MCF 10A (cell line): ENCODE data around the gene ZNF467. TPM values are rescaled to one million over a fixed set of nuclear protein-coding genes. Genes with fewer than 3 reads are reported as not detected.

ENCODE experiments used
- BruUV-seq: library from RNA; stranded (reverse); fragments of 400-500 nt; replicated peaks from 2 replicates; lab custom pipeline; 2021; lab: Mats Ljungman, UMichigan
- CTCF ChIA-PET: fragments of 300-600 bp; sonication (Branson Sonifier 250); formaldehyde crosslinking; extraction: SDS; loops from one replicate; lab custom pipeline; 2021; ENCODE audit warnings: antibody characterized with exemption, inconsistent platforms; lab: Yijun Ruan, JAX
- POLR2A ChIA-PET: fragments of 300-600, 350-650 bp; sonication (Branson Sonifier 250); formaldehyde crosslinking; extraction: SDS; loops from one replicate; lab custom pipeline; 2020; ENCODE audit warnings: antibody characterized with exemption, inconsistent platforms; lab: Yijun Ruan, JAX
- DNase-seq: peaks from one replicate; pipeline ENCODE4 v3.0.0-alpha.2; 2018; ENCODE audit not compliant: unreplicated experiment
- H3K27ac Mint-ChIP-seq: one replicate; pipeline ENCODE4 v1.8.0; 2022; ENCODE audit warnings: mild to moderate bottlenecking, low read depth, mixed read lengths; ENCODE audit not compliant: unreplicated experiment
- H3K27me3 Mint-ChIP-seq: one replicate; pipeline ENCODE4 v1.8.0; 2022; ENCODE audit warnings: mixed read lengths; ENCODE audit not compliant: insufficient read depth, unreplicated experiment
- H3K36me3 Mint-ChIP-seq: one replicate; pipeline ENCODE4 v1.8.0; 2022; ENCODE audit warnings: mild to moderate bottlenecking, moderate library complexity, mixed read lengths; ENCODE audit not compliant: insufficient read depth, unreplicated experiment
- H3K4me1 Mint-ChIP-seq: one replicate; pipeline ENCODE4 v1.8.0; 2022; ENCODE audit warnings: mixed read lengths; ENCODE audit not compliant: insufficient read depth, unreplicated experiment
- H3K4me3 Mint-ChIP-seq: one replicate; pipeline ENCODE4 v1.8.0; 2022; ENCODE audit warnings: mild to moderate bottlenecking, moderate library complexity, mixed read lengths; ENCODE audit not compliant: unreplicated experiment
- H3K9me3 Mint-ChIP-seq: one replicate; pipeline ENCODE4 v1.8.0; 2022; ENCODE audit warnings: mixed read lengths; ENCODE audit not compliant: unreplicated experiment
- CTCF ChIP-seq: fragments of 200-600 bp; IDR thresholded peaks from one replicate; pipeline ENCODE4 v1.8.0; 2022; ENCODE audit warnings: antibody characterized with exemption, mild to moderate bottlenecking; ENCODE audit not compliant: unreplicated experiment
- intact Hi-C: fragments of 100-400 bp; cut with micrococcal nuclease; formaldehyde crosslinking; loops from 2 replicates; pipeline ENCODE4 v1.14.1; 2022
- total RNA-seq: library from RNA; stranded (reverse); gene quantifications from 2 replicates; pipeline ENCODE4 v1.2.3, GENCODE V29; 2022

The ZNF467 gene
- total RNA-seq, 1 experiment from 2014 or later = 3.7 TPM

- no TSS peak for BruUV-seq
- ChIA-PET POLR2A (interaction anchor here (0.6 kb wide), 1 partner anchor 19 kb away, joined by 3 read pairs; no protein-coding TSS in a partner anchor), CTCF (interaction anchor here (0.6 to 0.7 kb wide), 3 partner anchors 9 to 141 kb away, joined by 3 to 4 read pairs (median 3); no protein-coding TSS in a partner anchor)
- Mint-ChIP-seq H3K4me1 (no peaks in the 10 kb centered on the region), H3K36me3 (no peaks in the 10 kb centered on the region), H3K4me3 (no peak overlapping the region), H3K27ac (no peak overlapping the region), H3K9me3 (no peaks in the 10 kb centered on the region), H3K27me3 (peaks cover 23% of the 10 kb centered on the region)
- intact Hi-C loops = no loop called here
- no peak for DNase-seq
- TF ChIP-seq CTCF = no peak
Observed at GRCh38 chr7:149801816-149802215, 28.4 kb upstream of the ZNF467 start.

GRCh38 chr7:149801002-149801566 lies 27.7 kb upstream of the ZNF467 start:
- DNase-seq = no peak
- intact Hi-C loops = no loop called here
- Mint-ChIP-seq H3K4me3 (no peak overlapping the region), H3K27me3 (peaks cover 15% of the 10 kb centered on the region), H3K27ac (no peak overlapping the region), H3K4me1 (no peaks in the 10 kb centered on the region), H3K36me3 (no peaks in the 10 kb centered on the region), H3K9me3 (no peaks in the 10 kb centered on the region)
- no TSS peak for BruUV-seq
- CTCF ChIA-PET = interaction anchor here (0.7 kb wide), 3 partner anchors 9 to 102 kb away, joined by 3 to 4 read pairs (median 3); no protein-coding TSS in a partner anchor
- no peak for TF ChIP-seq CTCF
- POLR2A ChIA-PET = no interaction called here

GRCh38 chr7:149800169-149800555 lies 26.8 kb upstream of the ZNF467 start:
- no peak overlapping the region for H3K27ac Mint-ChIP-seq
- intact Hi-C loops = no loop called here
- H3K4me3 Mint-ChIP-seq = no peak overlapping the region
- TF ChIP-seq CTCF = no peak
- ChIA-PET POLR2A (no interaction called here), CTCF (interaction anchor here (0.6 to 1.1 kb wide), 3 partner anchors 12 to 578 kb away, joined by 3 to 5 read pairs (median 3); no protein-coding TSS in a partner anchor)
- no peaks in the 10 kb centered on the region for H3K9me3 Mint-ChIP-seq
- DNase-seq = no peak
- peaks cover 11% of the 10 kb centered on the region for H3K27me3 Mint-ChIP-seq
- BruUV-seq = no TSS peak
- H3K4me1 Mint-ChIP-seq = no peaks in the 10 kb centered on the region
- H3K36me3 Mint-ChIP-seq = no peaks in the 10 kb centered on the region

GRCh38 chr7:149799397-149800168 lies 26.2 kb upstream of the ZNF467 start:
- Mint-ChIP-seq H3K9me3 (no peaks in the 10 kb centered on the region), H3K27me3 (peaks cover 6% of the 10 kb centered on the region), H3K4me3 (no peak overlapping the region), H3K4me1 (no peaks in the 10 kb centered on the region), H3K36me3 (no peaks in the 10 kb centered on the region), H3K27ac (no peak overlapping the region)
- DNase-seq = peak; percentile 44
- intact Hi-C loops = no loop called here
- BruUV-seq = no TSS peak
- POLR2A ChIA-PET = no interaction called here
- CTCF ChIA-PET = interaction anchor here (0.6 to 1.2 kb wide), 5 partner anchors 13 to 579 kb away, joined by 3 to 5 read pairs (median 3); no protein-coding TSS in a partner anchor
- peak; percentile 29 for TF ChIP-seq CTCF
